ENCODE results near the gene PDE4D.

The PDE4D gene

DNA sequence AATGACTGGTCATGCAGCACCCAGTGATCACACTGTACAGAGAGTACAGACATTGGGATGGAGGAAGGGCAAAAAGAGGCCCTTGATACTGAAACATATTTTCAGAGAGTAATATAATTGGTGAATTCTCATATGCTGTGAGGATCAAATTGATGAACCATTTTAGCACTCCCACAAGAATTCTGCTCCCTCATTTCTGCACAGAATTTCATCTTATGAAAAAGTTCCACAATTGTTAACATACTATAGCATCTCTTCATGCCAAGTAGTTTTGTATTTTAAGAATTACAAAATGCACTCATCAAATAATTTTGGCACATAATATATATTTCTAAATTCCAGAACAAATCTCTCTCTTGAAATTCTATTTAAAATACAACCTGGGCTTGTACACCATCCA is 351.2 kb downstream of the PDE4D start:
- no peak for DNase-seq

DNA sequence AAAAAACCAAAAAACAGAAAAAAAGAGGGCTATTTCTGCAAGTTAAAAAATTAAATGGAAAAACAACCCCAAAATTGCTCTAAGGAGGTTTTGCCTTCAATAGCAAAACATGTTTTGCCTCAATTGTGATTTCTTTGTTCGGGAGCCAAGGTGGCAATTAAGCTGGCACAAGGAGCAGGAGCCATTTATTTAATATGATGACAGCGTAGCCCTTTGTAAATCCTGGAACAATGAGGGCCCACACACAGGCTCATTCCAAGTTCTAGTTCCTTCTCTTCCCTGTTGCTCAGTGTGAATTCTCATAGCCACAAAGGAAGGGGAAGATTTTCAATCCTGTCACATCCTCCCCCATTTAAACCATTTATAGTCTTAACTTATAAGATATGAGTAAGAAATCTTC is 353.2 kb downstream of the PDE4D start:
- peak; percentile 92 for DNase-seq

- DNase-seq: no peak
Measured at GRCh38 chr5:59538750-59539121, 354.8 kb downstream of the PDE4D start.

- no peak for DNase-seq
Measured at GRCh38 chr5:59537961-59538749, 355.4 kb downstream of the PDE4D start.

- no peak for DNase-seq
Measured at GRCh38 chr5:59536875-59537274, 356.7 kb downstream of the PDE4D start.

GRCh38 chr5:59535561-59535960 is 358.0 kb downstream of the PDE4D start:
- DNase-seq: no peak

DNA sequence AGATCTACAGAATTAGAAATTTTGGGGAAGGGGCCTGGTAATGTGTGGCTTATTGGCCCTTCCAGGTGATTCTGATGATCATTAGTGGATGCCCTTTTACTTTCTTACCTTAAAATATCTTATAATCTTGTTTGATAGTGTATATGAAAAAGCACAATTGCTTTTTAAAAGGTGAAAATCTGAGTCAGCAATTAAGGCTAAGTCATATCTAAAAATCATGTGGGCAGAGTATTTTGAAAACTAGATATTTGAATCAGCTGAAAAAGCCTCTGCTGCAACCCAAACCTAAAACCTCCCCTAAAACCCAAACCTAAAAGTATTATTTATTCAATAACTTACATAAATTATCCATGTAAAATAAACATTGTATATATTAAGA is 359.8 kb downstream of the PDE4D start:
- no peak for DNase-seq

GRCh38 chr5:59532979-59533729 is 360.4 kb downstream of the PDE4D start:
- DNase-seq: no peak

DNA sequence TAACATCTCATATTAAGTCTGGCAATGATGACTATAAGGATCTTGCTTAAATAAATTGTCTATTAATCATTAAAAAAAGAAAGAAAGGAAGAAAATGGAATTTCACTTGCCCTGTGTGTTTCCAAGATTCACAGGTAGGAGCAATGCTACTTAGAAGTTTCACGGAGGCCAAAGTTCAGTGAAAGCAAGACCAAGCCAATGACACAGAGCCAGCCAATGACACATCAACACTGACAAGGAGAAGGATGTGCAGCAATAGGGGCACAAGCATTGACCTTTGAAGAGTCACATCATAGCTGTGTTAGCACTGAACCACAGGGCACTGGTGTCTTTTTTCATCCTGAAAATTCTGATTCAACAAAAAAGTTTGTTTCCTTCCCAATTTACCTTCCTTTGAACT is 364.3 kb downstream of the PDE4D start:
- DNase-seq: no peak

DNA sequence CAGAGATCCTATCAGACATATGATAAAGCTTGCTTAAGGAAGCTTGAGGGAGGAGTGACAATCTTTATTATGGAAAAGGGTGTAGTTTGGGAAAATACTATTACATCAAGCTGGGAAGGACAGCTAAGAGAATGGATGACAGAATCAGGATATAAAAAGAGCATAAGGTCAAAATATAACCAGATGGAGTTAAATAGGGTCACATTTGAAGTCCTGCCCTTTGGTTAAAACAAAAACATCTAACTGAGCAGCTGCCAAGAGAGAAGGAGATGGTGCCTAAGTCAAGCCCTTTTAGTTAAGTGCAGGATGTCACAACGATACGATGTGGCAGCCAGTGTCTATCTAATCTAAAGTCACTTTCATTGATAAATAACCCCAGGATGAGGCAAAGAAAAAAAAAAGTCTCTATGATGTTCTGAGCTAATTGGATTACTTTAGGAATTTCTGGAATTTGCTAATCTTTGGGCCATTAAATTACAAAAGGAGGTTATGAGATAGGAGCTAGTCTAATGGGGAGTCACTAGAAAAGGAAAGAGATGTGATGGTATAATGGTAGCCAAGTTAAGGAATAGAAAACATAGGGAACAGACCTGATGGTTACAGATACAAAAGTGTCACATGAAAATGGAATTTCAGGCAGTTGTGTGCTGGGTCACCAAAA is 365.2 kb downstream of the PDE4D start:
- DNase-seq: no peak

GRCh38 chr5:59525957-59526356 is 367.6 kb downstream of the PDE4D start:
- no peak for DNase-seq

- no peak for DNase-seq
Measured at GRCh38 chr5:59525311-59525710, 368.2 kb downstream of the PDE4D start.

- DNase-seq: no peak
Measured at GRCh38 chr5:59522201-59522831, 371.2 kb downstream of the PDE4D start.

DNA sequence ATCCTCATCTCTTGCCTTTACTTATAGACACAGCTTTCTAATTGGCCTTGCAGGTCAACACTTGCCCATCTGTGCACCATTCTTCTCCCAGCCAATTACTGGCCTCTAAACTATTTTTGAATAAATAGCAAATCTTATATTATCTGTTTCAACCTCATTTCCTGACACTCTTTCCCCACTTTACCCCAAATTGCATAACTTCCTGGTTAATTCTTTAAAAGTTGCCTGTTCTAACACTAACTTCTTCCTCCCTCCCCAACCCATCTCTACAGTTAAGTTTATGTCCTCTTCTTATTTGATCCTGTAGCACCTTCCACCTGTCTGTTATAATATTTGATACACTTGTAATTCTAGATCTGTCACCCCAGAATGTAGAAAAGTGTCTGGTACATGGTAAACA is 372.1 kb downstream of the PDE4D start:
- no peak for DNase-seq

DNA sequence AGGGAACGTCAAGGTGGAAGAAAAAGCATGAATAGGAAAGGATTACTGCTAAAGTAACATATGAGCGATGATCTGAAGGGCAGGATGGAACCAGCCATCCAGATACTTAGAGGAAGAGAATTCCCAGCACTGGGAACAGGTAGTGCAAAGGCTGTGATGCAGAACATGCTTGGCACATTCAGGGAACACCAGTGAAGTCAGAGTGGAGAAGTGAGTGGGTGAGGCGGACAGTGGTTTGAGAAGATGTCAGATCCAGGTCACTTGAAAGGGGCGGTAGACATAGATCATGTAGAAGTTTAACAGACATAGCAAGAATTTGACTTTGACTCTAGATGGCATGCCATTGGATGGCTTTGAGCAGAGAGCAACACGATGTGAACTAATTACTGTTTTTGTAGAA is 374.2 kb downstream of the PDE4D start:
- no peak for DNase-seq

DNA sequence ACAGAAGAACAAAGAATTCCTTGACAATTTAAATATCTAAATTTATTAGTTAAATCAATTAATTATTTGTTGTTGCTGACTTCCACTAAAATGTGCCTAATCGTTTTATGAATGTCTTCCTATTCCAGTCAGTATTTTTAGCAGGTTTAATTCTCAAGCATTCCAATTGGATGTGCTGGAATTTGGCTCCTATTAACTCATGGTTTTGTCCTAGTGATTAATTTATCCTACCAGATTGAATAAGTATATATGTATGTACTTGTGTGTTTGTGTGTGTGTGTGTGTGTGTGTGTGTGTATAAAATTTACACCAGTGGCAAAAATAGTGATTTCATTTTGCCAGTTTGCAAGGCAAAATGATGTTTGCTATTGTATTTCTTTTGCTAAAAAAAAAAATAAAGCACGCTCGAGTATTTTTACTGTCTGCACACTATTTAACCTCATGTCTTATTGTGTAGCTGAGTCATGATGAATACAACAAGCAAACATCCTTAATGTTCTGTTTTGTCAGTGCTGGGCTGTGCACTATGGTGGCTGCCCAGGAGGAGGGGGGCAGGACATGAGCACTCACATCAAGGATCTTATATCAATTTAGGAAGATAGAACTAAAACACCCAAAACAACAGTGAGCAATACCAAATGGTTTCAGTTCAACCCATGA is 375.5 kb downstream of the PDE4D start:
- DNase-seq: no peak

DNA sequence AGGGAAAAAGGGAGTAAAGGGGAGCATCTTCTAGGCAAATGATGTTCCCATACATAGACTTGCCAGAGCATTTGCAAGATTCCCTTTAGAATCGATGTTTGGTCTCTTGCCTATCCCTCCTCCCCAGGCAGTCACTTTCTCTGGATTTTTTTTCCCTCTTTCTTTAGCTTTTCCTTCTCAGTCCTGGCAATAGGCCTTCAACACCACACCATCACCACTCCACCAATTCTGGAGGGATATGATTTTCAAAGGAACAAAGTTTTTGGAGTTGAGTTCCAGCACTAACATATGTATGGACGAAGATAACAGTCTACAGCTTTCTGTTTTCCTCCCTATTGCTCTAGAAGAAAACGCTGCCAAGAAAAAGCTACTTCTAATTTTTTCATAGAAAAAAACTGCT is 377.4 kb downstream of the PDE4D start:
- DNase-seq: no peak

- peak; percentile 22 for DNase-seq
Measured at GRCh38 chr5:59506285-59506877, 387.1 kb downstream of the PDE4D start.

- no peak for DNase-seq
Measured at GRCh38 chr5:59504043-59504442, 389.5 kb downstream of the PDE4D start.

- DNase-seq: peak; percentile 55
Measured at GRCh38 chr5:59503220-59503619, 390.3 kb downstream of the PDE4D start.

DNA sequence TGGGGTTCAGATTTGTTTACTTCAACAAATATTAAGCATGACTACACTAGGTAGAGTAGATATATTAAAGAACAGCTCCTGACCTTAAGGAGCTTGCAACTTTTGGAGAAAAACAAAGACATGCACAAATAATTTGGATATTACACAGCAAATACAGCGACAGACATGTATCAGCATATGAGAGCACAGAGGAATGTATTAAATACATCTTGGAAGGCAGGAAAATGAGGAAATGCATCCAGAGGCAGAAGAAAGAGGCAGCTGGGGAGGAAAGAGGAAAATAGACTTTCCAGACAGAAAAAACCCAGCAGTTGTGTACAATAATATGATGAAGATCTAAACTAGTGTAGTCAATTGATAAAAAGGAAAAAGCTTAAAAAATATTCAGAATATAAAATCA is 392.2 kb downstream of the PDE4D start:
- no peak for DNase-seq

DNA sequence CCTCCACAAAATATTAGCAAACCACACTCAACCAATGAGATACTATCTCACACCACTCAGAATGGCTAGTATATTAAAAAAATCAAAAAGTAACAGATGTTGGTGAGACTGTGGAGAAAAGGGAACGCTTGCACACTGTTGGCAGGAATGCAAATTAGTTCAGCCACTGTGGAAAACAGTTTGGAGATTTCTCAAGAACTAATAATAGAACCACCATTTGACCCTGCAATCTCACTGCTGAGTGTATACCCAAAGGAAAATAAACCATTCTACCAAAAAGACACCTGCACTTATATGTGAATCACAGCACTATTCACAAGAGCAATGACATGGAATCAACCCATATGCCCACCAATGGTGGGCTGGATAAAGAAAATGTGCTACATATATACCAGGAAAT is 393.5 kb downstream of the PDE4D start:
- DNase-seq: no peak

DNA sequence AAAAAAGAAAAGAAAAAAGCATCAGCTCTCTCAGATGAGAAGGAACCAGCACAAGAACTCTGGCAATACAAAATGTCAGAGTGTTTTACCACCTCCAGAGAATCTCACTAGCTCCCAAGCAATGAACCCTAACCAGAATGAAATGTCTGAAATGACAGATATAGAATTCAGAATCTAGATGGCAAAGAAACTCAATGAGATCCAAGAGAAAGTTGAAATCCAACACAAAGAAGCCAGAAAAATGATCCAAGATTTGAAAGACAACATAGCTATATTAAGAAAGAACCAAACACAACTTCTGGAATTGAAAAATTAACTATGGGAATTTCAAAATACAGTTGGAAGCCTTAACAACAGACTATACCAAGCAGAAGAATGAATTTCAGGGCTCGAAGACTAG is 396.3 kb downstream of the PDE4D start:
- no peak for DNase-seq

Data from COR-L47 (cell line).